ENCODE results near the gene ZNF32. TPM values are rescaled to one million over a fixed set of nuclear protein-coding genes. Genes with fewer than 3 reads are reported as not detected.
"Not testable (repeated sequence)": the region's sequence is repeated elsewhere in the genome, so short reads cannot be mapped to it uniquely, and the experiment has no call there.

ZNF32 gene
- total RNA-seq, 3 donors from 2014 or later: 10.6 to 46.5 (median 14.8) TPM

- ATAC-seq: no peak
- DNase-seq: no peak
- Histone ChIP-seq H3K36me3 (ENCODE audit: low read depth) (no peaks in the 10 kb centered on the region), H3K4me3 (no peak overlapping the region), H3K9me3 (no peaks in the 10 kb centered on the region), H3K4me1 (ENCODE audit: low read depth) (peaks cover 4% of the 10 kb centered on the region)
- intact Hi-C loops (cut with DNase I, micrococcal nuclease): no loop called here
- TF ChIP-seq, protein P1, sequence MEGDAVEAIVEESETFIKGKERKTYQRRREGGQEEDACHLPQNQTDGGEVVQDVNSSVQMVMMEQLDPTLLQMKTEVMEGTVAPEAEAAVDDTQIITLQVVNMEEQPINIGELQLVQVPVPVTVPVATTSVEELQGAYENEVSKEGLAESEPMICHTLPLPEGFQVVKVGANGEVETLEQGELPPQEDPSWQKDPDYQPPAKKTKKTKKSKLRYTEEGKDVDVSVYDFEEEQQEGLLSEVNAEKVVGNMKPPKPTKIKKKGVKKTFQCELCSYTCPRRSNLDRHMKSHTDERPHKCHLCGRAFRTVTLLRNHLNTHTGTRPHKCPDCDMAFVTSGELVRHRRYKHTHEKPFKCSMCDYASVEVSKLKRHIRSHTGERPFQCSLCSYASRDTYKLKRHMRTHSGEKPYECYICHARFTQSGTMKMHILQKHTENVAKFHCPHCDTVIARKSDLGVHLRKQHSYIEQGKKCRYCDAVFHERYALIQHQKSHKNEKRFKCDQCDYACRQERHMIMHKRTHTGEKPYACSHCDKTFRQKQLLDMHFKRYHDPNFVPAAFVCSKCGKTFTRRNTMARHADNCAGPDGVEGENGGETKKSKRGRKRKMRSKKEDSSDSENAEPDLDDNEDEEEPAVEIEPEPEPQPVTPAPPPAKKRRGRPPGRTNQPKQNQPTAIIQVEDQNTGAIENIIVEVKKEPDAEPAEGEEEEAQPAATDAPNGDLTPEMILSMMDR (IDR thresholded peaks at IDR 0.05): no peak
Observed at GRCh38 chr10:43605850-43606322, 42.8 kb downstream of the ZNF32 start.

- H3K36me3 ChIP-seq (ENCODE audit: low read depth); H3K9me3 ChIP-seq; ATAC-seq; intact Hi-C loops (cut with DNase I, micrococcal nuclease); DNase-seq; H3K4me1 ChIP-seq (ENCODE audit: low read depth); H3K4me3 ChIP-seq: not testable (repeated sequence)
Observed at GRCh38 chr10:43601576-43601975, 47.1 kb downstream of the ZNF32 start.

- Histone ChIP-seq H3K4me3 (no peak overlapping the region), H3K4me1 (ENCODE audit: low read depth) (no peaks in the 10 kb centered on the region), H3K9me3 (no peaks in the 10 kb centered on the region), H3K36me3 (ENCODE audit: low read depth) (no peaks in the 10 kb centered on the region)
- intact Hi-C loops (cut with DNase I, micrococcal nuclease): no loop called here
- DNase-seq: no peak
- TF ChIP-seq, protein P1 (IDR thresholded peaks at IDR 0.05): no peak
- ATAC-seq: no peak
Observed at GRCh38 chr10:43599333-43599732, 49.3 kb downstream of the ZNF32 start.

GRCh38 chr10:43598446-43598845 is 50.2 kb downstream of the ZNF32 start:
- TF ChIP-seq, protein P1 (IDR thresholded peaks at IDR 0.05): no peak
- intact Hi-C loops (cut with DNase I, micrococcal nuclease): no loop called here
- H3K4me1 ChIP-seq (ENCODE audit: low read depth): no peaks in the 10 kb centered on the region
- H3K9me3 ChIP-seq: no peaks in the 10 kb centered on the region
- H3K4me3 ChIP-seq: no peak overlapping the region
- H3K36me3 ChIP-seq (ENCODE audit: low read depth): no peaks in the 10 kb centered on the region
- no peak for ATAC-seq
- no peak for DNase-seq

GRCh38 chr10:43596546-43596945 is 52.1 kb downstream of the ZNF32 start:
- intact Hi-C loops (cut with DNase I, micrococcal nuclease): no loop called here
- DNase-seq (no peak), ATAC-seq (no peak)
- Histone ChIP-seq H3K36me3 (ENCODE audit: low read depth) (no peaks in the 10 kb centered on the region), H3K9me3 (peaks cover under 1% of the 10 kb centered on the region), H3K4me1 (ENCODE audit: low read depth) (no peaks in the 10 kb centered on the region), H3K4me3 (no peak overlapping the region)
- TF ChIP-seq, protein P1 (IDR thresholded peaks at IDR 0.05): no peak

DNA sequence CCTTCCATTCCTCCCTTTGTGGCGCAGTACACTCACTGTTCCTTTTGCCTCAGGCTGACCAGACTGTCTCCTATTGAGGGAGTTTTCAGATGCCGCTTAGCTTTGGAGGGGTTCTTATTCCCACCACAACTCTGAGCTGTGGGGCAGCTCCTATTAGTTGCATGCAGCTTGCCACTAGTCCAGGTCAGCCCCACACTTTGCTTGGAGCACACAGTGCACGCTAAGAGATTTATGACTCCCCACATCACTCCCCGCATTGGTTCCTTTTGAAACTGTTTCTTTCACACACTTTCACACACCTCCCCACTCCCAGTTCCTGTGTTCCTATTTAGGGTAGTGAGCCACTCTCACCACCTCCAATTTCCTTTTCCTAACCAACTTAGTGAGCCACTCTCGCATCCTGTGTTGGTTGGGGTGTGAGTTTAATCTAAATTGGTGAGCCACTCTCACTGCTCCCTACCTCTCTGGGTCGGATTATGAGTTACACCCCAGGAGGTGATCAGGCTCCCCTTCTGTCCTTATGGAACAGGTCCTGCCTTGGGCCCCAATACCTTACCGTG is 52.9 kb downstream of the ZNF32 start:
- DNase-seq (no peak), ATAC-seq (peak; percentile 36)
- no peaks in the 10 kb centered on the region for H3K4me1 ChIP-seq (ENCODE audit: low read depth)
- H3K4me3 ChIP-seq: no peak overlapping the region
- intact Hi-C loops (cut with DNase I, micrococcal nuclease): no loop called here
- no peaks in the 10 kb centered on the region for H3K36me3 ChIP-seq (ENCODE audit: low read depth)
- TF ChIP-seq, protein P1 (IDR thresholded peaks at IDR 0.05): no peak
- peaks cover 4% of the 10 kb centered on the region for H3K9me3 ChIP-seq
